HL-60/S4 treated with phorbol 12-myristate 13-acetate at 8.2 ng/mL for 4 days and 3 days (cell line): ENCODE data around the gene PDGFRA.
"Not testable (repeated sequence)": the region's sequence is repeated elsewhere in the genome, so short reads cannot be mapped to it uniquely, and the experiment has no call there.

ENCODE experiments used
- in situ Hi-C: fragments of 300-500 bp; cut with MboI; formaldehyde crosslinking; loops from 2 replicates; pipeline ENCODE4 v1.15.0; 2022; ENCODE audit warnings: low sequenced_read_pairs

PDGFRA gene

GRCh38 chr4:54227256-54228055, 1.6 kb upstream of the PDGFRA start:
- in situ Hi-C loops: loop anchor here (10.0 kb wide), 1 partner anchor 303 kb away; no protein-coding TSS in a partner anchor

DNA sequence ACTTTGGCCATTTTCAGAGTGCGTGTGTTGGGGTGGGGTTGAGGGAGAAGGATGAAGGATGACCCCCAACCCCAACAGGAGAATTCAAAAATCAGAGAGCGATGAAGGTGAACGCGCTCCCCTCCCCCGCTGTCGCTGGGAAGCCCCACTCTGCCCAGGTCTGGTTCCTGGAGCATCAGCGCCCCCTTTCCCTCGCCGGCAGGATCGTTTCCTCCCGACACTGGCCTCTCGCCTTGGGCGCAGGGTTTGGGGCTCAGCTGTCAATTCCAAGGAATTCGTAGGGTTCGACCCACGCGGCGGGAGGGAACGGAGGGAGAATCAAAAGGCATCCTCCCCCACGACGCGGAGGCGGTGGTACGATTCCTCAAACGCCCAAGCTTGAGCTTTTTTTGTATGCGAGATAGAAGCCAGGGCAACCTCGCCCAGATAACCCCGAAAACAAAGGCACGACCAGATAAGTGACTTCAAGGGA, 1.0 kb upstream of the PDGFRA start:
- in situ Hi-C loops: loop anchor here (10.0 kb wide), 1 partner anchor 303 kb away; no protein-coding TSS in a partner anchor

DNA sequence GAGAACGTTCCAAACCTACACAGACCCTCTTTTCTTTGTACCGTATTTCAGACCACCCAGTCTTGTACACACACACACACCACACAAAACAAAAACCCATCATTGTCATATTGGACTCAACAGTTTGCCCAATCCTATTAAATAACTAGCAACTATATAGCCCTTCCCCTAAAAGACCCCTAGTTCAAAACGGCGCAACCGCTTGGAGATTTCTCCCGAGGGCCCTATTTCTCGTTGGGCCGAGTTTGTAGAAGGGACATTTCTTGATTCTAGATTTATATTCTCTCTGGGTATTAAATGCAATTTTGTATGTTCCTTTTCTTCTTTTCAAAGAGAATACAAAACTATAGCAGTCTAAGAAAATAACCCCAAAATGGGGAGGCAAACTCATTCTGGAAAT, 547 bp upstream of the PDGFRA start:
- in situ Hi-C loops: loop anchor here (10.0 kb wide), 1 partner anchor 304 kb away; no protein-coding TSS in a partner anchor

- in situ Hi-C loops: loop anchor here (10.0 kb wide), 1 partner anchor 305 kb away; no protein-coding TSS in a partner anchor
These were observed 764 bp downstream of the PDGFRA start for GRCh38 chr4:54229631-54230483.

- in situ Hi-C loops: no loop called here
These were observed 1.7 kb downstream of the PDGFRA start for GRCh38 chr4:54230484-54231418.

GRCh38 chr4:54231419-54231767, 2.3 kb downstream of the PDGFRA start:
- in situ Hi-C loops: no loop called here

DNA sequence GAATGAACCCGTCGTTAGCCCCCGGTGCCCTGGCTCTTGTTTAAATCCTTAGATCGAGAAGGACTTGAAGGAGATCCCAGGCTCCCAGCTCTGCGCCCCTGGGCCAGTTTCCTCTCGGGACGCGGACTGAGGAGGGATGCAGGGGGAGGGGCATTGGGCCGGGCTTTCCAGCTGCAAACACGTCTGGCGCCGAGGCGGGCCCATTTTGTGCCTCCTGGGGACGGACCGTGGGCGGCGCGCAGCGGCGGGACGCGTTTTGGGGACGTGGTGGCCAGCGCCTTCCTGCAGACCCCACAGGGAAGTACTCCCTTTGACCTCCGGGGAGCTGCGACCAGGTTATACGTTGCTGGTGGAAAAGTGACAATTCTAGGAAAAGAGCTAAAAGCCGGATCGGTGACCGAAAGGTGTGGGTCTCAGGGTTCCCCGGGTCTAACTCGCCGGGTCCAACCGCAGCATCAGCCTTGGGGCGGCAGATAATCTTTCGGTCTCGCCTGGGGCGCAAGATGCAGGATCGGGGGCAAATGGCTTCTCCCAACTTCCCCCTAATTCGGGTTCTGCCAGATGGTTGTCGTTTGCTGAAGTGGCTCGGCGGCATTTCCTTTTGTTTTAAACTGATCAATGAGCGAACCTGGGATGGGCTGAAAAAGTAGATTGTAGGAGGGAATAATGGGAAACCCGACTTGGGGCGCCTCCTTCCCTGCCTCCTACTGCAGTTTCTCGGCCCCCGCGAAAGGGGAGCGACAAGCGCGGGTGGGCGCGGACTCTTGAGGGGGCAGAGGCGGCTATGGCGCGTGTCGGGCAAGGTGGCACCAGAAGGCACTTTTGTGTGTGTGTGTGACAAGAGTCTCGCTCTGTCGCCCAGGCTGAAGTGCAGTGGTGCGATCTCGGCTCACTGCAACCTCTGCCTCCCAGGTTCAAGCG, 2.9 kb downstream of the PDGFRA start:
- in situ Hi-C loops: no loop called here

DNA sequence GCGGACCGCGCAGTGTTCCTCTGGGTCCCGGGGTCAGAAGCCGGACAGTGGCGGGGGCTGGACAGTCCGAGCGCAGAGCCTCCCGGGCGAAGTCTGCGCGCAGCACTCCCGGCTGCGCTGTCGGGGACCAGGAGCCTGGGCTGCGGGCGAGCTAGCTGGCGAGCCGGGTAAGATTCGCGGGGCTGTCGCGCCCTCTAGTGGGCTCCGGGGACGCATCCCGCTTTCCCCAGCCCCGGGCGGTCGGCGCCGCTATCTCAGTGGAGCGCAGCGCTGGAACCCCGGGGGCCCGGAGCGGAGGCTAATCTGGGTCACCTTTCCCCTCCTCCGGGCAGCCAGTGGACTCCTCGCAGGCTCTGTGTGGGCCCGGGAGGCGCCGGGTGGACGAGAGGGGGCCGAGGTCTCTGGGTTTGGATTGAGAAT, 4.2 kb downstream of the PDGFRA start:
- in situ Hi-C loops: no loop called here

- in situ Hi-C loops: no loop called here
These were observed 4.8 kb downstream of the PDGFRA start for GRCh38 chr4:54233697-54234496.

- in situ Hi-C loops: no loop called here
These were observed 5.6 kb downstream of the PDGFRA start for GRCh38 chr4:54234497-54235205.

GRCh38 chr4:54236316-54236715, 7.2 kb downstream of the PDGFRA start:
- in situ Hi-C loops: not testable (repeated sequence)

GRCh38 chr4:54237770-54238169, 8.7 kb downstream of the PDGFRA start:
- in situ Hi-C loops: no loop called here

DNA sequence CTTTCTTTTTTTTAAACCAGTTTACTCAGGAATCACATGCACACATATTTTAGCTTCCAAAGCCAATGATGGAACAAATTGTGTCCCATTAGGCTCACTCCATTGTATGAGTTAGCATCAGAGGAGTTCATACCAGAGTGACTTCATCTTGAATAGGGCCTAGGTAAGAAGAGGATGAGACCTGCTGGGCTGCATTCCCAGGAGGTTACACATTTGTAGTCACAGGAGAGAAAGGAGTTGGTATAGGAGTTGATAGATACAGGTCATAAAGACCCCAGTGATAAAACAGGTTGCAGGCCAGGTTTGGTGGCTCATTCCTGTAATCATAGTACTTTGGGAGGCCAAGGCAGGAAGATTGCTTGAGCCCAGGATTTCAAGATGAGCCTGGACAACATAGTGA, 9.3 kb downstream of the PDGFRA start:
- in situ Hi-C loops: no loop called here

DNA sequence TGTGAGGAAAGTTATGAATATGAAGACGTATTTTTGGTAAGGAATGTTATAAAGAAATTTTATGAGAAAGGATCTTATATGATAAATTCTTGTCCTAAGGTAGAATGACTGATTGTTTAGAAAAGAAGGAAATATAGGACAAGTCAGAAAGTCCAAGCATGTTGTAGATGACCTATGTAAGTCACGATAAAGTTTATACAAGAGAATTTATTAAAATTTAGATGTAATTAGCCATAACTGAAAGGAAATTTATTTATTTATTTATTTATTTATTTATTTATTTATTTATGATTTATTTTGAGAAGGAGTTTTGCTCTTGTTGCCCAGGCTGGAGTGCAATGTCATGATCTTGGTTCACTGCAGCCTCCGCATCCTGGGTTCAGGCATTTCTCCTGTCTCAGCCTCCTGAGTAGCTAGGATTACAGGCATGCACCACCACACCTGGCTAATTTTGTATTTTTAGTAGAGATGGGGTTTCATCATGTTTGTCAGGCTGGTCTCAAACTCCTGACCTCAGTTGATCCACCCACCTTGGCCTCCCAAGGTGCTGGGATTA, 12.3 kb downstream of the PDGFRA start:
- in situ Hi-C loops: not testable (repeated sequence)

DNA sequence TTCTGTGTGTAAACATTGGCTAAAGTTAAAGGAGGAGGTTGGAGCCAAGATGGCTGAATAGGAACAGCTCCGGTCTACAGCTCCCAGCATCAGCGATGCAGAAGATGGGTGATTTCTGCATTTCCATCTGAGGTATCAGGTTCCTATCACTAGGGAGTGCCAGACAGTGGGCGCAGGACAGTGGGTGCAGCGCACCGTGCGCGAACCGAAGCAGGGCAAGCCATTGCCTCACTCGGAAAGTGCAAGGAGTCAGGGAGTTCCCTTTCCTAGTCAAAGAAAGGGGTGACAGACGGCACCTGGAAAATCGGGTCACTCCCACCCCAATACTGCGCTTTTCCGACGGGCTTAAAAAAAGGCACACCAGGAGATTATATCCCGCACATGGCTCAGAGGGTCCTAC, 14.4 kb downstream of the PDGFRA start:
- in situ Hi-C loops: not testable (repeated sequence)

DNA sequence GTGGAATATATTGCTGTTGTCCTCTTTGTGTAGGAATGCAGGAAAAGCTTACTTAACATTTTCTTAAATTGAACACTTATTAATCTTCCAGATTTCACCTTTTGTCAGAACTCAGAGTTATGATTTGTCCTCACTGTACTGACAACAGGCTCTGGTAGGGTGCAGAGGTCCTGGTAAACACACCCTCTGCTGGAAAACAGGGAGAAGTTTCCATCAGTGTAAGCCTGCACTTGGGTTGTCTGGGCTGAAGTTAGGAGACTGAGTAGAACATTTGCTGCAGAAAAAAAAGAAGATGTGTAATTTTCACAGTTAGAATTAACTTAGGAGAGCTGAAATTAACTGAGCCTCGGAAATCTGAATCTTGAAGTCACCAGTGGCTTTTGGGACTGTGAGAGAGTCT, 23.2 kb downstream of the PDGFRA start:
- in situ Hi-C loops: not testable (repeated sequence)

DNA sequence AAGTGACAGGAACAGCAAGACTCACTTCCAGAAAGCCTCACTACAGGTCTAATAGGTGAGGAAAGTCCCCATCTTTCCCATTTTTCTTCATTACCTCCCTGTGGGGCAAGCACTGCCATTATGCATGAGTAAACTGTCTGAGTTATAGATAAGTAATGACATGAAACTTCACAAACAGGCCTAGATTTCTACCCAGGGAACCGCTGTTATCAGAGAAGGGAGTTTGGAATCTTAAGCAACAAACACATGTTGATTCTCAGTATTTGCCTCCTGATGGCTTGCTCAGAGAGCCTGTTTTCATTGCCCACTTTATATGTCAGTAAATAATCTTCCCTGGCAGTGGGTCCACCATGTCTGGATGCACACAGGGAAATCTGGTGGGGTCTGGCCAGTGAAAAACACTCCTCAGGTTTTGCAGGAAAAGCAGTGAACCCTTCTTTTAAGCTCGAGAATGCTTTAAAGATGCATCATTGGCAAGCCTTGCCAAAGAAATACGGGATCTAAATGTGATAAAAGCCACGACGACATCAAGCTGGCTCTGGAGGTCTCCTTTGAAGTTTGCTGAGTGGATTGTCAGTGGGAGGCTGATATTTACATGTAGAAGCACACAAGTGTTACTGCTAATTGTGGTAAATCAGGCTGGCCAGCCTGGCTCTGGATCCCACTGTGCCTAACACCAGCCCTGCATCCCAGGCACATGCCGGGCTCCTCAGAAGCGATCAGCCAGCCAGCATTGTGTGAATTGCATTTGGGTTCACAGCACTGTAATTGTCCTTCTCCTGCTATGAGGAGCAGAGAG, 25.2 kb downstream of the PDGFRA start:
- in situ Hi-C loops: no loop called here
